Measurements from ENCODE around the gene PNLIPRP2.

Gene PNLIPRP2

DNA sequence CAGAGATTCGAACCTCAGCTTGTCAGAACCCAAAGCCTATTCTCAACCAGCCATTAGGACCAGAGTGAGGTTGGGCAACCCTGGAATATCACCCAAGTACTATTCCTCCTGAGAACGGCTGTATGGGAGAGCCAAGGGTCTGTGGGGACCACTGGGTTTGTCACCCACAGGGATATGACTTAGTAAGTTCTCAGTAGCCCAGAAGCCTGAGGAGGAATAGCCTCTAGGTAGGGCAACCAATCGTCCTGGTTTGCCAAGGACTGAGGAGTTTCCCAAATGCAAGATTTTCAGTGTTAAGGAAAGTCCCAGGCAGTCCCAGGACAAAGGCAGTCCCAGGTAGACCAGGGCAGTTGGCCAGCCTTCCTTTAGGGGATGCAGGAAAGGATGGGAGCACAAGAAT, 46.7 kb downstream of the PNLIPRP2 start:
- TF ChIP-seq BACH2 (CRISPR knock-in tag; IDR thresholded peaks at IDR 0.05; ENCODE audit: borderline replicate concordance): no peak
- no peak for TF ChIP-seq PATZ1 (CRISPR knock-in tag; IDR thresholded peaks at IDR 0.05; ENCODE audit: borderline replicate concordance)
- no peak for TF ChIP-seq CSDC2 (CRISPR knock-in tag; IDR thresholded peaks at IDR 0.05)
- TF ChIP-seq RARB (CRISPR knock-in tag; IDR thresholded peaks at IDR 0.05): no peak
- no peak for TF ChIP-seq ZFP3 (CRISPR knock-in tag; IDR thresholded peaks at IDR 0.05)
- no peak for TF ChIP-seq POU6F1 (CRISPR knock-in tag; IDR thresholded peaks at IDR 0.05; ENCODE audit: borderline replicate concordance, low read depth)
- no peak for TF ChIP-seq TOX (CRISPR knock-in tag; IDR thresholded peaks at IDR 0.05; ENCODE audit: borderline replicate concordance)
- no peak for TF ChIP-seq TSHZ2 (CRISPR knock-in tag; IDR thresholded peaks at IDR 0.05)
- no peak for TF ChIP-seq ZC3H10 (CRISPR knock-in tag; IDR thresholded peaks at IDR 0.05)
- TF ChIP-seq OSR1 (CRISPR knock-in tag; IDR thresholded peaks at IDR 0.05): no peak
- TF ChIP-seq ZNF8 (CRISPR knock-in tag; IDR thresholded peaks at IDR 0.05): no peak
- no peak for TF ChIP-seq SNAI2 (CRISPR knock-in tag; IDR thresholded peaks at IDR 0.05)
- TF ChIP-seq CSRNP3 (CRISPR knock-in tag; IDR thresholded peaks at IDR 0.05): no peak
- TF ChIP-seq ZFP30 (CRISPR knock-in tag; IDR thresholded peaks at IDR 0.05): no peak
- TF ChIP-seq ZNF565 (CRISPR knock-in tag; conservative IDR thresholded peaks at IDR 0.05; ENCODE audit: low read depth): no peak
- no peak for TF ChIP-seq GLIS3 (CRISPR knock-in tag; IDR thresholded peaks at IDR 0.05)
- no peak for TF ChIP-seq ARNTL (CRISPR knock-in tag; IDR thresholded peaks at IDR 0.05; ENCODE audit: borderline replicate concordance, low read depth)
- no peak for ATAC-seq

DNA sequence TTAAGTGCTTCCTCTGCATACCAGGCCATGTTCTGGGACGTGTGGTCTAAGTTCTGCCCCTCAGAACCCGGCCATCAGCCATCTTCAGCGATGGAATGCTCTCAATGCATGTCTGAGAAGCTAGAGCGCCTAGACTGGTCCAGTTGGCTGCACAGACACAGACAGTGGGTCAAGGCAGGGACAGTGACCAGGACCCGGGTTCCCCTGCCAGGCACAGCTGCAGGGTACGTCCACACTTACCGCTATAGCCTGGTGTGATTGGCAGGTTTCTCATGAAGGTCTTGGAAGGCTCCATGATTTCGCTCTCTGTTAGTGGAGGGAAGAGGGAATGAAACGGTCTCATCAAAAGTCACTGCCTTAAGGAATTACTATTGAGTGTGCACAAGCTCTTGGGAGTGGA, 47.3 kb downstream of the PNLIPRP2 start:
- TF ChIP-seq ZFP30 (CRISPR knock-in tag; IDR thresholded peaks at IDR 0.05) (no peak), POU6F1 (CRISPR knock-in tag; IDR thresholded peaks at IDR 0.05; ENCODE audit: borderline replicate concordance, low read depth) (no peak)
- TF ChIP-seq, protein P1, sequence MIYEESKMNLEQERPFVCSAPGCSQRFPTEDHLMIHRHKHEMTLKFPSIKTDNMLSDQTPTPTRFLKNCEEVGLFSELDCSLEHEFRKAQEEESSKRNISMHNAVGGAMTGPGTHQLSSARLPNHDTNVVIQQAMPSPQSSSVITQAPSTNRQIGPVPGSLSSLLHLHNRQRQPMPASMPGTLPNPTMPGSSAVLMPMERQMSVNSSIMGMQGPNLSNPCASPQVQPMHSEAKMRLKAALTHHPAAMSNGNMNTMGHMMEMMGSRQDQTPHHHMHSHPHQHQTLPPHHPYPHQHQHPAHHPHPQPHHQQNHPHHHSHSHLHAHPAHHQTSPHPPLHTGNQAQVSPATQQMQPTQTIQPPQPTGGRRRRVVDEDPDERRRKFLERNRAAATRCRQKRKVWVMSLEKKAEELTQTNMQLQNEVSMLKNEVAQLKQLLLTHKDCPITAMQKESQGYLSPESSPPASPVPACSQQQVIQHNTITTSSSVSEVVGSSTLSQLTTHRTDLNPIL (CRISPR knock-in tag; IDR thresholded peaks at IDR 0.05; ENCODE audit: low read depth): no peak
- ATAC-seq: no peak

- no peak for ATAC-seq
- TF ChIP-seq CSRNP3 (CRISPR knock-in tag; IDR thresholded peaks at IDR 0.05) (no peak), ZNF565 (CRISPR knock-in tag; conservative IDR thresholded peaks at IDR 0.05; ENCODE audit: low read depth) (no peak), RARB (CRISPR knock-in tag; IDR thresholded peaks at IDR 0.05) (no peak), OSR1 (CRISPR knock-in tag; IDR thresholded peaks at IDR 0.05) (no peak), ARNTL (CRISPR knock-in tag; IDR thresholded peaks at IDR 0.05; ENCODE audit: borderline replicate concordance, low read depth) (no peak), TSHZ2 (CRISPR knock-in tag; IDR thresholded peaks at IDR 0.05) (no peak), ZNF8 (CRISPR knock-in tag; IDR thresholded peaks at IDR 0.05) (no peak), ZFP30 (CRISPR knock-in tag; IDR thresholded peaks at IDR 0.05) (no peak), CSDC2 (CRISPR knock-in tag; IDR thresholded peaks at IDR 0.05) (no peak), ZFP3 (CRISPR knock-in tag; IDR thresholded peaks at IDR 0.05) (no peak), GLIS3 (CRISPR knock-in tag; IDR thresholded peaks at IDR 0.05) (no peak), ISL1 (CRISPR knock-in tag; IDR thresholded peaks at IDR 0.05) (no peak), BACH2 (CRISPR knock-in tag; IDR thresholded peaks at IDR 0.05; ENCODE audit: borderline replicate concordance) (no peak)
- TF ChIP-seq, protein P1 (CRISPR knock-in tag; IDR thresholded peaks at IDR 0.05; ENCODE audit: low read depth): no peak
Observed at GRCh38 chr10:116668446-116668845, 47.7 kb downstream of the PNLIPRP2 start.

Data from SK-N-SH treated with all-trans-retinoic acid at 6 μM for 48 hours (cell line).